GM18520 (cell line): Measurements from ENCODE around the gene KAT2A.
"Not testable (repeated sequence)": the region's sequence is repeated elsewhere in the genome, so short reads cannot be mapped to it uniquely, and the experiment has no call there.

Source experiments
- ATAC-seq: cut with Tn5 transposase; IDR thresholded peaks from one replicate; pipeline ENCODE4 v1.9.1; 2021; ENCODE audit not compliant: unreplicated experiment

The KAT2A gene

DNA sequence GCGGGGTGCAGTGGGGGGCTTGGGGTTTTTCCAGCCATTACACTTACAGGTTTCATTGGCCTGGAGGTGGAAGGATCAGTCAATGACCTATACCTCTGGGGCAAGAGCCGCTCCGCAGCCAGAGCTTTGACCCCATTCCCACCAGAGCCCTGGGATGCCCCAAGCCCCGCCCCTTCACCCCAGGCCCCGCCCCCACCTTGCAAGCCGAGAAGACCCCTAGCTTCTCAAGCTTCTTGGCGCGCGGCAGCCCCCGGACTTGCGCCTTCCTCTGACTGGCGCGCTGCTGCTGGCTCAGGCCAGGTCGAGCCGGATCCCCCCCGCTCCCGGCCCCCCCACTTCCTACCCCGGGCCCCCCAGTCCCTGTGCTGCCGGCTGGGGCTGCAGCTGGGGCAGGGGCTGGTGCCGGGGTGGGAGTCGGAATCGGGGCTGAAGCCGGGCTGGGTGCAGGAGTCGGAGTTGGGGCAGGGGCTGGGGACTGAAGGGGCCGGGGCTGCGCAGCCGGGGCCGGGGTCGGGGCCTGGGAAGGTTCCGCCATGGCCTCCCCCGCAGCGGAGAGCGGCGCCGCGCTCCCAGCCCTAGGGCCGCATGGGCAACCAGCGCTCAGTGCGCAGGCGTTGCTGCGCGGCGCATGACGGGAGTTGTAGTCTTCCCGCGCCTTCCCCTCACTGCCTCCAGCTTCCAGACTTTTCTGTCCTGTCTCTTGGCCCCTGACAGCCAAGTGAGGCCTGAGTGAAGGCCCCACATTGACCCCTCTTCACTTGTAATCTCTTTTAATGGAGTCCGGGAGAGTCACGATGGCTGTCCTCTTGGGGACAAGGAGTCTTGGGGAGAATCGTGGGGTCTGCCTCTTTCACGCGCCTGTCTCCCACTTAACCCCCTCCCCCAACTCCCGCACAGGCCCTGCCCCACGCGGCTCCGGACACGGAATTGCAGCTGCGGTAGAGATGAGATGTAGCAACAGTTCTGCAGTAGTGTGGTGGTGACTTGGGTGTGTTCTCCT, at the start of gene KAT2A:
TSS of gene KAT2A (minus strand) at position 598 of the 1,000 bp plus-strand sequence. CDS start at position 535, 63 bp downstream.
- no peak for ATAC-seq

DNA sequence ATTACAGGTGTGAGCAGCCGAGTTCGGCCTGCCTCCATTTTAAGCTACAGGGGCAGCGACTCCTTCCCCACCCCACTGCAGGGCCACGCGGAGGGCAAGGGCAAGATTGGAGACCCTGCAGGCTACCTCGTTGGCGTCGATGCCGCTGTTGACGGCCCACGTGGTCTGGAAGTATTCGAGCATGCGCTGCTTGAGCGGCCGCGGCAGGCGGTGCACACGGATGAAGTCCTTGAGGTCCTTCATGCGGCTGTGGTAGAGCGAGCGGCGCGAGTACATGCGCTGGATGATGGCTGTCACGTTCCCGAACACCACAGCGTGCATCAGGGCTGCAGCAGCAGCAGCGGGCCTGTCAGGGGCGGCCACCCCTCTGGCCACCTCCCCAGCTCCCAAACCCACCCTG, 48.2 kb upstream of the KAT2A start:
- no peak for ATAC-seq

- no peak for ATAC-seq
Observed at GRCh38 chr17:42167807-42168206, 46.6 kb upstream of the KAT2A start.

DNA sequence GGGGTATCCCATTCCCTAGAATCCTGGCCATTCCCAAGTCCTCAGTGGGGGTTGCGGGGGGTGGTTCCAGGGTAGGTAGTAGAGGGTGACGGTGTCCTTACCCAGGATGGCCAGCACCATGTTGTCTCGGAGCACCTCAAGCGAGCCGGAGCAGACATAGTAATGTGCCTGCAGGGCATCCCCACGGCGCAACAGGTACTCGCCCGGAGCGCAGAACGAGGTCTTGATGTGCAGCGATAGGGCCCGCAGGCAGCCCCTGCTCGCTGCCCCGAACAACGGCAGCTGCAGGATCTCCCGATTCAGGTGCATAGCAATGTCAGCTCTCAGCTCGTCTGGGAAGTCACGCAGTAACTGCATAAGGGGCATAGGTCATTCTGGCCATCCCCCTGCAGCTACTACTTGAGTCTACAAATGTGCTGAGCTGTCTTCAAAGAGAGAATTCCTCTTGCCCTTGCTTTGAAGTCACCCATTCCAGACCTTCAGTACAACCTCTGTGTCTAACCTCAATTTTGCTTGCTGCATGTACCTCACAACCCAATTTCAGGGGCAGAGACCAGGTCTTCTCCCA, 45.1 kb upstream of the KAT2A start:
- ATAC-seq: no peak

DNA sequence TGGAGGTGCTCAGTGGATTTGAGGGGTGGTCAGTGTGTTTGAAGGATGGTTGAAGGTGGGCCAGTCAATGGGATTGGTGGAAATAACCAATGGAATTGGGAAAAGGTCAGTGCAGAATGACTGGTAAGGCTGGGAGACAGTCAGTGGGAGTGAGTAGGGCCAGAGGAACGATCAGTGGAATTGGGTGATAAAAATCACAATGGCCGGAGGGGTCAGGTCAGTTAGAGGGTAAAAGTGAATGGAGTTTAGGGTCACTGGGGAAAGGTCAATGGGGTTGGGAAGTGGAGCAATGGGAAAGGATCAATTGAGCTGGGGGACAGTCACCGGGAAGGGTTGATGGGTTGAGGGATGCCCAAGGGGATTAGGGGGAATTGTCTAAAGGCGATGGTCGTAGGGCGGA, 44.6 kb upstream of the KAT2A start:
- ATAC-seq: no peak

DNA sequence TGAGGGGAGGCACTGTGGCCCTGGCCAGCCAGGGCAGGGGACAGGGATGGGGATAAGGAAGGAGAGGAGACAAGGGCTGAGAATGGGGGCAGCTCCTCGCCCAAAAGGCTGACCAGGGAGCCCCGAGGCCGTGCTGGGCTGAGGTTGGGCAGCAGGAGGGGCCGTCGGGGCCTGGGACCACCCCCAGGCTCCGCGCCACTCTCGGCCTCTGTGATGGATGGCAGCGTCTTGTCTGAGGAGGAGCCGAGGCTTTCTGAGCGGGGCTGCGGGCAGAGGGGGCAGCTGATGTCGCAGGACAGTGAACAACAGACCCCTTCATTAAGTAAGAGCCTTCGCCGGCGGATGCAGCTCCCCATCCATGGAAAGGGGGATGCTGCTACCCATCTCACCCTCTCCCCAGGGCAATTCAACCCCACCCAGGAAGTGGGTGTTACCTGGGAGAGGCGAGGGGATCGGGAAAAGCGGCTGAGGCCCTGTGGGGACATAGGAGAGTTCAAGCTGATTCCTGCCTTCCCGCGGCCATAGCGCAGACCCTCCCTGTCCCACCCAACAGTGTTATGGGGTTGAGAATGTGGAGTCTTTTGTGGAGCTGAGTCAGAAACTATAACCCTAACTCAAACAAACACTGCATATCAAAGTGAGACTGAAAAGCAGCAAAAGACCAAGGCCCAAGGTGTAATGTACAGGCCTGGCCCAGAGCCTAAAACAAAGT, 42.7 kb upstream of the KAT2A start:
- no peak for ATAC-seq

GRCh38 chr17:42163113-42163512, 41.9 kb upstream of the KAT2A start:
- no peak for ATAC-seq

DNA sequence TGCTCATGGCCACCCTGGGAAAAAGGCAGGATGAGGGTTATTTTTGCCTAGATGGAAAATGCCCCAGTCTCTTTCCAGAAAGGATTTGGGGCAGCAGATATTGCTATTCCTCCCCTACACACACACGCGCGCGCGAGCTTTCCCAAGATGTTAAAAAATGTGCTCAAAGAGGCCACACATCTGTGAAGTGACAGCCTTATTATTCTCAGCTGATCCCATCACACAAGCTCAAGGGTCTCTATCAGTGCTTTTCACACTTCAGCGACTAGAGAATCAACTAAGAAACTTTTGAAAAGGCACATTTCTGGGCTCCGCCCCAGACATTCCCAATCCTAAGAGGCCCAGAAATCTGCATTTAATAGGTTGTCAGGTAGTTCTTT, 39.4 kb upstream of the KAT2A start:
- ATAC-seq: no peak

GRCh38 chr17:42159796-42160530, 38.8 kb upstream of the KAT2A start:
- no peak for ATAC-seq

DNA sequence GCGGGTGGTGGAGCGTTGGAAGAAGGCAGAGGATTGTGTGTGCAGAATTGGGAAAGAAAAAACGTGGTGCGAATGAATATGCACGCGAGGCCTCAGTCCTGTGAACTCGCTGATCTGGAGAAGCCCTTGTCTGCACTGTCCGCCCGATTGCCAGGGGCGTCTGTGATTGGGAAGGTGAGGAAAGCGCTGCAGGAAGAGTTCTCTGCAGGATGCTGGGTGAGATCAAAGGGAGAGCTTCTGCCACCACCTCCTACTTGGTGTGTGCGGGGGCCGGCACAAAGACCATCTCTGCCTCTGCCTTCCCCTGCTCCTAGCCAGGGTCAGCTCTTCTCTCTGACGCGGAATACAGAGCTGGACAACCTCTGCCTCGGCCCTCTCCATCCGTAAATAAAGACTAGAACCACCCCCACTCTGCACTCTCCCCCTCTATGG, 34.5 kb upstream of the KAT2A start:
- no peak for ATAC-seq

DNA sequence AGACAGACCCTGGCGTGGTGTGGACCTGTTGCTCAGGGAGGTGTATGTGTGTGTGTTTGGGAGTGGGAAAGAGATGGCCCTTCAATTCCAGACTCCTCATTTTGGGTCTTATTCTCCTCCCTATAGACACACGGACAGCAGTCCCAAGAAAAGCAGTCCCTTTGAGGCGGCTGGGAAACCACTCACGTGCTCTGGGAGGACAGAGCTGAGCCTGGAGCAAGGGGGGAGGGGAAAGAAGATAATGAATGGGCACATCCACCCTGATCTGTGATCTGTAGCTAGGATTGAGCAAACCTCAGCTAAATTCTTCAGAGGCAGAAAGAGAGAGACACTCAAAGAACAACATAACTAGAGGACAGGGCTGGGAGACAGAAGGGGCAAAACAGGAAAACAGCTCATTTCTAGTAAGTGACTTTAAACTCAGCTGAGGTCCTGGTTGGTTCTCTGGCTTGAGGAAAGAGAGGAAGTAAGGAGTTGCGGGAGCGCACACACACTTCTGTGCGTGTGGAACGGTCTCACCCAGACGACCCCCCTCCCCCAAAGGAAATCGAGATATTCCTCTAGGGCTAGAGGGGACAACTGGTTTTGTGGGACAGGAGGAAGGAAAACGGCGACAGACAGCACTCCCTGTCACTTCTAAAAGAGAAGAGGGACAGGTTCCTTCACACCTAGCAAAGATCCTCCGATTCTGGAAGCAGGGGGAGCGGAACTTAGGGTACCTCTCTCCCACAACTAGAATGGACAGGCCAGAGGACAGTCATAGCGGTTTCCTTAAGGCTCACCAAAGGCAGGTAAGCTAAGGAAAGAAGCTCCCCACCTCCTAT, 33.0 kb upstream of the KAT2A start:
- no peak for ATAC-seq

DNA sequence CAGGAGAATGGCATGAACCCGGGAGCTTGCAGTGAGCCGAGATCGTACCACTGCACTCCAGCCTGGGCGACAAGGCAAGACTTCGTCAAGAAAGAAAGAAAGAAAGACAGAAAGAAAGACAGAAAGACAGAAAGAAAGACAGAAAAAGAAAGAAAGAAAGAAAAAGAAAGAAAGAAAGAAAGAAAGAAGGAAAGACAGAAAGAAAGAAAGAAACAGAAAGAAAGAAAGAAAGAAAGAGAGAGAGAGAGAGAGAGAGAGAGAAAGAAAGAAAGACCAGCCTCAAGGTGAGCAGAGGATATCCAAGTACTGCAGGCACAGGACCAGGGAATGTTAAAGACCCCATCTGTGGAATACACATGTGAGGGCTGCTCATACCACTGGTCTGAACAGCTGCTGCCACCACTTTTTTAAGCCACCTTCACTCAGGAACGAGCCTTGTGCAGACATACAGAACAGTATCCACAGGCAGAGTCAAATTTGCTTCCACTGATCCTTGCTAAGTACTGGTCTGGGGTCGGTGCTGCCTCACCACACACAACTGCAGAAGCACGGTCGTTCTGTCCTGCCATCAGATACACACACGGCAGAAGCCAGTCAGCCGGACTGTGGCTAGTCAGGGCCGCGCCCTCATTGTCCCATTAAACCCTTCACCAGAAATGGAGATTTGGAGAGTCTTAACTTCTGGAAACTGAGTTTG, 25.9 kb upstream of the KAT2A start:
- no peak for ATAC-seq

GRCh38 chr17:42143138-42143537, 22.0 kb upstream of the KAT2A start:
- ATAC-seq: not testable (repeated sequence)

GRCh38 chr17:42142371-42142896, 21.3 kb upstream of the KAT2A start:
- no peak for ATAC-seq

DNA sequence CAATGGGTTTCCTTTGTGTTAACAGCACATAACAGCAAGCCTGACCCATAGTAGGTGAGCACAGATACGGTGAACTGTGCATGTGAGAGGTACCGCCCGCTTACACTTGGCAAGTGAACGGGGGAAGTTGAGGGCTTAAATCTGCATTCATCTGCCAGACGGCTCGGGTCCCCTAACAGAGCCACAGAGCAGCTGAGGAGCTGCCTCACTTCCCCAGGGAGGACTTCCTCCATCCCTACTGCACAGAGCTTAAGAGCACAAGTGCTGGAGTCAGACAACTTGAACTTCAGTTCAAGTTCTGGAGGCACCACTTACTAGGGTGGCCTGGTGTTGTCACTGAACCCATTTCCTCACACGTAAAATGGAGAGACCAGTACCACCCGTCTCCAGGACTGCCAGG, 20.2 kb upstream of the KAT2A start:
- ATAC-seq: no peak

- not testable (repeated sequence) for ATAC-seq
Observed at GRCh38 chr17:42140690-42141089, 19.5 kb upstream of the KAT2A start.

DNA sequence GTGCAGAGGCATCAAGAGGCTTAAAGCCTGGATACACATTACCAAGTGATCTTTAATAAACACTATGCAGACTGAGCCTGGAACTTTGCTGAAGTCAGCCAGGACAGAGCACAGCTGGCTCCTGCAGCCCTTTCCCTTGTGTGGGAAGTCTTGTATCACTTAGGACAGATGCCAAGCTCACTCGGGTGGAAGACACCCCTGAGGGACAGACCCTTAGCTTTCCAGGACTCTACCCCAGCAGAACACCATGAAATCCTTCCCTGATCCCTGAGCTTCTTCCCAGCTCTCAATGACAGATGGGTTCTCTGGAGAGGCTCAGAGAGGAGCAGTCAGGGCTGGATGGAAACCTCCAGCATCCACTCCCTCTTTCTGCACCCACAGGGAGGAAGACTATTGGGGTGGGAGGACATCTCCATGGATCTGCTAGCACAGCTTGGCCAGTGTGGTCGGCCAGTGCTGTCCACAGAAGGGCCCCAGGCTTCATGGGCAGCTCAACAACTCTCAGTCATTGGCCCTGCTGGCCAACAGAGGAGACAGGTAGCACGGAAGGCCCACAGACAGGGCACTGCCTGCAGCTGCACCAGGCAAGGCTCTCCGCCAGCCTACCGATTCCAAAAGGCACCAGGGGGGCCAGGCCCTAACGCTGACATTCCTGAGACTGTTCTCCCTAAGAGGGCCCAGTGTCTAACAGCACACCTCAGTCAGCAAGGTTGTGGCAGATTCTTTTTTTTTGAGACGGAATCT, 17.8 kb upstream of the KAT2A start:
- ATAC-seq: no peak

DNA sequence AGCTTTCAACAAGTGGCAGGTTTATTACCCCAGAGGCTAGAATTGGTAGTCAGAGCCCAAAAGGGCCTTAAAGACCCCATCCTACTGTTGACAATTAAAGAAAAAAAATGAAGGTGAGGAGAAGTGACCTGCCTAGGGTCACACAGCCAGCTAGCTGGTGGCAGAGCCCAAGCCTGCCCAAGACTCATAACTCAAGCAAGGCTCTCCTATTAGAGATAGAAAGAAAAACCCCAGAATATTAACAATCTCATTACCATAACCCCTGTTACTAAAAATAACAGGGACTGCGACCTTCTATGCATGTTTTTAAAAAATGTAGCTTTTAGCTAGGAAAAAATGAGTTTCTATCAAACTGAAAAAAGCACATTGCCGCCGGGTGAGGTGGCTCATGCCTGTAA, 15.5 kb upstream of the KAT2A start:
- ATAC-seq: no peak
